HepG2 (cell line): ENCODE results near the gene GAGE12F. TPM values are rescaled to one million over a fixed set of nuclear protein-coding genes. Genes with fewer than 3 reads are reported as not detected.

Experiments
- AFF4 ChIP-seq: sonication (generic); formaldehyde crosslinking; IDR thresholded peaks from 2 replicates; pipeline ENCODE4 v1.4.0; 2020; ENCODE audit warnings: missing genetic modification reagents
- ARNTL ChIP-seq: sonication (generic); formaldehyde crosslinking; IDR thresholded peaks from 2 replicates; pipeline ENCODE4 v1.4.0; 2020; ENCODE audit warnings: mild to moderate bottlenecking, missing genetic modification reagents
- EHMT2 ChIP-seq: fragments of 200-600 bp; sonication (generic); IDR thresholded peaks from 2 replicates; pipeline ENCODE4 v1.7.0; 2017; ENCODE audit warnings: antibody characterized with exemption, low read depth, low read length, borderline replicate concordance
- GATA4 ChIP-seq: sonication (generic); IDR thresholded peaks from 2 replicates; pipeline ENCODE4 v1.6.1; 2016; ENCODE audit warnings: antibody characterized with exemption, low read depth, borderline replicate concordance
- HNF1A ChIP-seq, 2 experiments: sonication (generic) in 1 of 2; formaldehyde crosslinking in 1 of 2; IDR thresholded peaks; 2 replicates each; pipeline versions ENCODE4 v1.4.0 to v1.6.1; 2016 to 2020; ENCODE audit warnings: borderline replicate concordance in 1 of 2, low read depth in 1 of 2, mild to moderate bottlenecking in 1 of 2, missing genetic modification reagents in 1 of 2
- MED1 ChIP-seq: sonication (generic); formaldehyde crosslinking; IDR thresholded peaks from 2 replicates; pipeline ENCODE4 v1.4.0; 2020; ENCODE audit warnings: missing genetic modification reagents
- MED13 ChIP-seq: sonication (generic); formaldehyde crosslinking; IDR thresholded peaks from 2 replicates; pipeline ENCODE4 v1.5.0; 2020; ENCODE audit warnings: missing genetic modification reagents
- MEF2D ChIP-seq: sonication (generic); formaldehyde crosslinking; IDR thresholded peaks from 2 replicates; pipeline ENCODE4 v1.5.1; 2020; ENCODE audit warnings: mild to moderate bottlenecking, missing genetic modification reagents
- NFRKB ChIP-seq: fragments of 450-650 bp; IDR thresholded peaks from 2 replicates; pipeline ENCODE4 v1.6.1; 2017
- SOX6 ChIP-seq, 2 experiments: fragments of 450-650 bp in 1 of 2; sonication (generic) in 1 of 2; formaldehyde crosslinking in 1 of 2; IDR thresholded peaks; 2 replicates each; pipeline versions ENCODE4 v1.4.0 to v1.6.1; 2017 to 2020; ENCODE audit warnings: antibody characterized with exemption in 1 of 2, mild to moderate bottlenecking in 1 of 2, missing genetic modification reagents in 1 of 2
- THAP8 ChIP-seq: sonication (generic); formaldehyde crosslinking; IDR thresholded peaks from 2 replicates; pipeline ENCODE4 v1.5.1; 2020; ENCODE audit warnings: missing genetic modification reagents, mild to moderate bottlenecking, borderline replicate concordance
- ZBTB43 ChIP-seq: sonication (generic); formaldehyde crosslinking; conservative IDR thresholded peaks from 2 replicates; pipeline ENCODE4 v1.4.0; 2020; ENCODE audit warnings: missing genetic modification reagents
- ZNF296 ChIP-seq: sonication (generic); formaldehyde crosslinking; conservative IDR thresholded peaks from 2 replicates; pipeline ENCODE4 v1.5.0; 2020; ENCODE audit warnings: mild to moderate bottlenecking, missing genetic modification reagents
- ZNF678 ChIP-seq: sonication (generic); formaldehyde crosslinking; IDR thresholded peaks from 2 replicates; pipeline ENCODE4 v1.4.0; 2020; ENCODE audit warnings: mild to moderate bottlenecking, missing genetic modification reagents
- ZNF746 ChIP-seq: sonication (generic); formaldehyde crosslinking; IDR thresholded peaks from 2 replicates; pipeline ENCODE4 v1.8.0; 2022; ENCODE audit warnings: mild to moderate bottlenecking, missing genetic modification reagents
- ZNF816 ChIP-seq: sonication (generic); formaldehyde crosslinking; IDR thresholded peaks from 2 replicates; pipeline ENCODE4 v1.8.0; 2022; ENCODE audit warnings: missing genetic modification reagents, mild to moderate bottlenecking, borderline replicate concordance
- ZUFSP ChIP-seq: sonication (generic); formaldehyde crosslinking; IDR thresholded peaks from 2 replicates; pipeline ENCODE4 v1.9.0; 2021; ENCODE audit warnings: missing genetic modification reagents, mild to moderate bottlenecking, borderline replicate concordance
- polyA plus RNA-seq, 8 experiments: library from polyadenylated mRNA; depleted of rRNA in 3 of 8; stranded (reverse) in 7 of 8; unstranded in 1 of 8; fragments of >200 nt; fragmentation: Illumina TruSeq in 4 of 8; extraction: Trizol in 4 of 8; gene quantifications; 2 replicates each; pipeline versions ENCODE4 v1.2.1 to v1.2.3, GENCODE V29; 2011 to 2016; ENCODE audit warnings: low read depth in 4 of 8, missing spikeins in 1 of 8, mixed read lengths in 1 of 8; ENCODE audit not compliant: insufficient read depth in 1 of 8
- total RNA-seq, 5 experiments: library from RNA; depleted of rRNA; stranded (reverse); fragments of >200 nt; fragmentation: Illumina TruSeq; extraction: Trizol; gene quantifications; 2 replicates each; pipeline ENCODE4 v1.2.3, GENCODE V29; 2016; ENCODE audit warnings: low read depth in 1 of 5

The GAGE12F gene
- total and polyA plus RNA-seq, 2 of the 13 experiments (the other 11 are each of a cell fraction or from before 2014, with no cell fraction given), result not detected

GRCh38 chrX:49610718-49611310 is 50.2 kb downstream of the GAGE12F start (continued):
- TF ChIP-seq SOX6 (IDR thresholded peaks at IDR 0.05), result no peak
- TF ChIP-seq SOX6 (CRISPR knock-in tag; IDR thresholded peaks at IDR 0.05), result peak; percentile 84
- TF ChIP-seq ZUFSP, result no peak
- peak; percentile 34; the same call in 1 of the 2 replicates for TF ChIP-seq GATA4
- no peak for TF ChIP-seq ZBTB43 (CRISPR knock-in tag)
- TF ChIP-seq AFF4 (CRISPR knock-in tag), result no peak
- TF ChIP-seq MEF2D, result no peak
- no peak for TF ChIP-seq EHMT2
- TF ChIP-seq MED13 (CRISPR knock-in tag), result no peak
- TF ChIP-seq MED1, result peak; percentile 85
- TF ChIP-seq ZNF746 (CRISPR knock-in tag), result no peak
- no peak for TF ChIP-seq ZNF678
- peak; percentile 53; the same call in 1 of the 2 replicates for TF ChIP-seq ARNTL (CRISPR knock-in tag)
- no peak for TF ChIP-seq NFRKB
- TF ChIP-seq THAP8 (CRISPR knock-in tag), result no peak
- TF ChIP-seq HNF1A (IDR thresholded peaks at IDR 0.05; ENCODE audit: low read depth), result no peak
- no peak for TF ChIP-seq HNF1A (CRISPR knock-in tag; IDR thresholded peaks at IDR 0.05; ENCODE audit: borderline replicate concordance)
- TF ChIP-seq ZNF816, result peak; percentile 41; the same call in 1 of the 2 replicates
- no peak for TF ChIP-seq ZNF296
